Natural killer cell (primary cell): ENCODE measurements around the gene ARID3B. TPM values are rescaled to one million over a fixed set of nuclear protein-coding genes. Genes with fewer than 3 reads are reported as not detected.

Experiments
- ATAC-seq, 3 donors: fragments of 150-1000 bp in 2 of 3; fragments of 200-7000 bp in 1 of 3; cut with Tn5 transposase; 1 replicate in 1 of 3; 2 replicates in 2 of 3; pipeline ENCODE4 v1.10.0; 2021; ENCODE audit warnings: mild to moderate bottlenecking in 2 of 3, moderate library complexity in 2 of 3
- DNase-seq, 2 donors: peaks; one replicate each; pipeline versions ENCODE4 v3.0.0 to v3.0.0-alpha.2; 2013 to 2021; ENCODE audit warnings: mixed read lengths in 1 of 2
- H3K27ac ChIP-seq: one replicate; pipeline ENCODE4 v1.5.1; 2013; ENCODE audit warnings: mild to moderate bottlenecking, low read length
- H3K27me3 ChIP-seq: one replicate; pipeline ENCODE4 v1.6.1; 2013; ENCODE audit warnings: low read length; ENCODE audit not compliant: control insufficient read depth, insufficient read depth
- H3K36me3 ChIP-seq: one replicate; pipeline ENCODE4 v1.6.1; 2013; ENCODE audit warnings: low read length; ENCODE audit not compliant: control insufficient read depth, insufficient read depth
- H3K4me1 ChIP-seq: one replicate; pipeline ENCODE4 v1.6.1; 2013; ENCODE audit warnings: low read length; ENCODE audit not compliant: control insufficient read depth, insufficient read depth
- H3K4me3 ChIP-seq: one replicate; pipeline ENCODE4 v1.5.1; 2013; ENCODE audit warnings: low read length
- H3K9me3 ChIP-seq: one replicate; pipeline ENCODE4 v1.6.1; 2013; ENCODE audit warnings: low read length; ENCODE audit not compliant: control insufficient read depth, insufficient read depth
- H3K27ac Mint-ChIP-seq, 2 donors: one replicate each; pipeline ENCODE4 v1.8.0; 2022; ENCODE audit warnings: mild to moderate bottlenecking in 2 of 2, mixed read lengths in 2 of 2, moderate library complexity in 1 of 2
- H3K27me3 Mint-ChIP-seq, 2 donors: one replicate each; pipeline ENCODE4 v1.8.0; 2022; ENCODE audit warnings: low read depth in 2 of 2, mixed read lengths in 2 of 2
- H3K36me3 Mint-ChIP-seq: one replicate; pipeline ENCODE4 v1.8.0; 2022; ENCODE audit warnings: mixed read lengths
- H3K4me1 Mint-ChIP-seq, 2 donors: one replicate each; pipeline ENCODE4 v1.8.0; 2022; ENCODE audit warnings: mixed read lengths in 2 of 2
- H3K4me3 Mint-ChIP-seq: one replicate; pipeline ENCODE4 v1.8.0; 2022; ENCODE audit warnings: mild to moderate bottlenecking, moderate library complexity, mixed read lengths
- H3K9me3 Mint-ChIP-seq, 2 donors: one replicate each; pipeline ENCODE4 v1.8.0; 2022; ENCODE audit warnings: mixed read lengths in 2 of 2
- CTCF ChIP-seq: fragments of 200-600 bp; IDR thresholded peaks from one replicate; pipeline ENCODE4 v1.8.0; 2022; ENCODE audit warnings: antibody characterized with exemption
- whole genome bisulfite sequencing: methylation state at CpG from one replicate; pipeline ENCODE4 v1.1.7; 2013; ENCODE audit warnings: missing lambda C conversion rate; ENCODE audit not compliant: insufficient coverage; 5-methylcytosine and 5-hydroxymethylcytosine counted together
- intact Hi-C: fragments of 100-400 bp; cut with micrococcal nuclease; formaldehyde crosslinking; loops from one replicate; pipeline ENCODE4 v1.14.2; 2022
- total RNA-seq, 4 donors: library from RNA; stranded (reverse); fragments of 120-200 nt in 1 of 4; gene quantifications; one replicate each; pipeline versions ENCODE4 v1.2.3 to v1.2.4, GENCODE V29; 2013 to 2022

ARID3B gene
- total RNA-seq, 3 donors from 2014 or later (not counting 1 experiment from before 2014, with no cell fraction given): 56.4 to 59.2 (median 58.3) TPM

GRCh38 chr15:74641151-74641550 is 100.1 kb downstream of the ARID3B start:
- no peak overlapping the region for H3K27ac ChIP-seq
- 85% methylated on average over 1 of the region's 1 CpG for WGBS
- Mint-ChIP-seq H3K27ac (no peak overlapping the region), H3K4me3 (no peak overlapping the region), H3K4me1 (peaks cover 17 to 19% of the 10 kb centered on the region in 2 donors), H3K9me3 (no peaks in the 10 kb centered on the region), H3K27me3 (no peaks in the 10 kb centered on the region), H3K36me3 (no peaks in the 10 kb centered on the region)
- ATAC-seq (no peak), DNase-seq (no peak)
- intact Hi-C loops: no loop called here
- no peaks in the 10 kb centered on the region for H3K27me3 ChIP-seq
- peaks cover 42% of the 10 kb centered on the region for H3K36me3 ChIP-seq
- no peak for TF ChIP-seq CTCF
- H3K9me3 ChIP-seq: no peaks in the 10 kb centered on the region
- no peaks in the 10 kb centered on the region for H3K4me1 ChIP-seq
- no peak overlapping the region for H3K4me3 ChIP-seq

GRCh38 chr15:74642348-74642733 is 101.3 kb downstream of the ARID3B start:
- Mint-ChIP-seq H3K36me3 (no peaks in the 10 kb centered on the region), H3K9me3 (no peaks in the 10 kb centered on the region), H3K4me3 (no peak overlapping the region), H3K27ac (peak overlapping the region in 1 of 2 donors; percentile 26), H3K27me3 (no peaks in the 10 kb centered on the region), H3K4me1 (peaks cover 15 to 19% of the 10 kb centered on the region in 2 donors)
- no peak overlapping the region for H3K4me3 ChIP-seq
- no peaks in the 10 kb centered on the region for H3K27me3 ChIP-seq
- ATAC-seq: no peak
- intact Hi-C loops: no loop called here
- TF ChIP-seq CTCF: no peak
- no peaks in the 10 kb centered on the region for H3K4me1 ChIP-seq
- 92% methylated on average over 4 of the region's 4 CpGs for WGBS
- DNase-seq: no peak
- no peaks in the 10 kb centered on the region for H3K9me3 ChIP-seq
- no peak overlapping the region for H3K27ac ChIP-seq
- peaks cover 33% of the 10 kb centered on the region for H3K36me3 ChIP-seq

GRCh38 chr15:74642734-74643664 is 102.0 kb downstream of the ARID3B start:
- Histone ChIP-seq H3K36me3 (peaks cover 27% of the 10 kb centered on the region), H3K4me1 (no peaks in the 10 kb centered on the region), H3K9me3 (no peaks in the 10 kb centered on the region), H3K4me3 (no peak overlapping the region), H3K27ac (no peak overlapping the region), H3K27me3 (no peaks in the 10 kb centered on the region)
- peaks cover 15 to 19% of the 10 kb centered on the region in 2 donors for H3K4me1 Mint-ChIP-seq
- H3K27me3 Mint-ChIP-seq: no peaks in the 10 kb centered on the region
- WGBS: 86% methylated on average over 11 of the region's 11 CpGs
- intact Hi-C loops: no loop called here
- TF ChIP-seq CTCF: no peak
- ATAC-seq: no peak
- H3K36me3 Mint-ChIP-seq: no peaks in the 10 kb centered on the region
- no peak overlapping the region for H3K4me3 Mint-ChIP-seq
- peak overlapping the region in 1 of 2 donors; percentile 26 for H3K27ac Mint-ChIP-seq
- DNase-seq: no peak
- H3K9me3 Mint-ChIP-seq: no peaks in the 10 kb centered on the region
